A549 (cell line): ENCODE data around the gene TIMMDC1. TPM values are rescaled to one million over a fixed set of nuclear protein-coding genes. Genes with fewer than 3 reads are reported as not detected.
A peak's percentile ranks its signal among the peaks of the same experiment; 100 is the strongest.

ENCODE experiments used
- ATAC-seq, 2 experiments: fragments of 200-7000 bp in 1 of 2; fragments of >200 bp in 1 of 2; cut with Nextera tagmentation in 1 of 2; cut with Tn5 transposase in 1 of 2; 3 replicates each; pipeline versions ENCODE4 v1.8.0 to v1.9.1; 2018 to 2020; ENCODE audit warnings: mild to moderate bottlenecking in 1 of 2, moderate library complexity in 1 of 2
- CTCF ChIA-PET: fragments of 300-600 bp; sonication (Branson Sonifier 250); formaldehyde crosslinking; extraction: SDS; loops from one replicate; lab custom pipeline; 2021; ENCODE audit warnings: antibody characterized with exemption, inconsistent platforms; lab: Yijun Ruan, JAX
- POLR2A ChIA-PET: fragments of 350-600 bp; formaldehyde crosslinking; extraction: SDS; loops from one replicate; lab custom pipeline; 2021; ENCODE audit warnings: antibody characterized with exemption, inconsistent platforms; lab: Yijun Ruan, JAX
- DNase-seq, 2 experiments: peaks; one replicate each; pipeline versions ENCODE4 v3.0.0 to v3.0.0-alpha.2; 2011 to 2016; ENCODE audit warnings: low read depth in 1 of 2, low spot score in 1 of 2
- FAIRE-seq: peaks from 2 replicates; lab custom pipeline; 2011; peaks lifted over from hg19 to GRCh38; lab: Jason Lieb, UNC
- H3K27ac ChIP-seq, 2 experiments: fragments of >200 bp; sonication (Bioruptor Twin); formaldehyde crosslinking; 3 replicates each; pipeline ENCODE4 v1.5.1; 2016 to 2017
- H3K4me1 ChIP-seq: fragments of >200 bp; sonication (Bioruptor Twin); formaldehyde crosslinking; 3 replicates; pipeline ENCODE4 v1.6.1; 2016
- H3K4me2 ChIP-seq: fragments of >200 bp; sonication (Bioruptor Twin); formaldehyde crosslinking; 3 replicates; pipeline ENCODE4 v1.6.1; 2016
- H3K4me3 ChIP-seq: fragments of >200 bp; sonication (Bioruptor Twin); formaldehyde crosslinking; 3 replicates; pipeline ENCODE4 v1.5.1; 2016
- H3K9me3 ChIP-seq: fragments of >200 bp; sonication (Bioruptor Twin); formaldehyde crosslinking; 3 replicates; pipeline ENCODE4 v1.6.1; 2016
- CBX2 ChIP-seq: fragments of 200-600 bp; sonication (generic); IDR thresholded peaks from 2 replicates; pipeline ENCODE4 v1.6.1; 2016; ENCODE audit warnings: low read depth, mild to moderate bottlenecking, borderline replicate concordance
- CHD2 ChIP-seq: fragments of 150-350 bp; IDR thresholded peaks from 2 replicates; pipeline ENCODE4 v1.6.1; 2014; ENCODE audit warnings: low read length; ENCODE audit not compliant: partially characterized antibody
- CHD4 ChIP-seq: fragments of 200-600 bp; sonication (generic); IDR thresholded peaks from 2 replicates; pipeline ENCODE4 v1.6.1; 2016; ENCODE audit warnings: antibody characterized with exemption, mild to moderate bottlenecking, borderline replicate concordance
- EHMT2 ChIP-seq: fragments of 200-600 bp; sonication (generic); IDR thresholded peaks from 2 replicates; pipeline ENCODE4 v1.6.1; 2016; ENCODE audit warnings: antibody characterized with exemption, low read depth, mild to moderate bottlenecking, moderate library complexity
- ESRRA ChIP-seq: fragments of 150-350 bp; IDR thresholded peaks from 2 replicates; pipeline ENCODE4 v1.6.1; 2014; ENCODE audit warnings: mild to moderate bottlenecking, low read length, borderline replicate concordance
- FOSB ChIP-seq: fragments of 250-450 bp; sonication (Bioruptor Pico); IDR thresholded peaks from 2 replicates; pipeline ENCODE4 v1.5.0; 2020; ENCODE audit warnings: mild to moderate bottlenecking, moderate library complexity
- HEYL ChIP-seq: fragments of 250-450 bp; sonication (Bioruptor Pico); IDR thresholded peaks from 2 replicates; pipeline ENCODE4 v1.8.0; 2021; ENCODE audit warnings: mild to moderate bottlenecking, moderate library complexity
- HOXB13 ChIP-seq: fragments of 250-450 bp; sonication (Bioruptor Pico); IDR thresholded peaks from 2 replicates; pipeline ENCODE4 v1.5.0; 2020; ENCODE audit warnings: low read depth, mild to moderate bottlenecking, moderate library complexity
- HOXB5 ChIP-seq: fragments of 250-450 bp; sonication (Bioruptor Pico); IDR thresholded peaks from 2 replicates; pipeline ENCODE4 v1.5.0; 2020; ENCODE audit warnings: mild to moderate bottlenecking, moderate library complexity
- JUNB ChIP-seq: fragments of >200 bp; sonication (Bioruptor Twin); formaldehyde crosslinking; IDR thresholded peaks from 2 replicates; pipeline ENCODE4 v1.6.1; 2016
- KDM1A ChIP-seq: fragments of 200-600 bp; sonication (generic); IDR thresholded peaks from 2 replicates; pipeline ENCODE4 v1.6.1; 2016; ENCODE audit warnings: low read depth, mild to moderate bottlenecking
- KDM5A ChIP-seq: fragments of 200-600 bp; sonication (generic); IDR thresholded peaks from 2 replicates; pipeline ENCODE4 v1.6.1; 2016; ENCODE audit warnings: antibody characterized with exemption, mild to moderate bottlenecking
- NFE2L2 ChIP-seq: fragments of 150-350 bp; conservative IDR thresholded peaks from 2 replicates; pipeline ENCODE4 v1.6.1; 2014; ENCODE audit warnings: low read length
- POLR2AphosphoS2 ChIP-seq: conservative IDR thresholded peaks from 2 replicates; pipeline ENCODE4 v1.6.1; 2012; ENCODE audit warnings: low read length, improper control_type of control experiment, inconsistent platforms
- RAD21 ChIP-seq, 2 experiments: fragments of >200 bp in 1 of 2; sonication (Bioruptor Twin) in 1 of 2; formaldehyde crosslinking in 1 of 2; IDR thresholded peaks in 1 of 2; conservative IDR thresholded peaks in 1 of 2; 2 replicates in 1 of 2; 3 replicates in 1 of 2; pipeline ENCODE4 v1.6.1; 2012 to 2018; ENCODE audit warnings: inconsistent platforms in 1 of 2
- RARB ChIP-seq: fragments of 250-450 bp; sonication (Bioruptor Pico); IDR thresholded peaks from 2 replicates; pipeline ENCODE4 v1.8.0; 2021; ENCODE audit warnings: mild to moderate bottlenecking, moderate library complexity
- RCOR1 ChIP-seq: fragments of 150-350 bp; IDR thresholded peaks from 2 replicates; pipeline ENCODE4 v1.6.1; 2014; ENCODE audit warnings: antibody characterized with exemption, low read length, low read depth
- SMC3 ChIP-seq: fragments of >200 bp; sonication (Bioruptor Twin); formaldehyde crosslinking; IDR thresholded peaks from 3 replicates; pipeline ENCODE4 v1.6.1; 2018; ENCODE audit warnings: inconsistent platforms
- SREBF2 ChIP-seq: fragments of 450-650 bp; IDR thresholded peaks from 2 replicates; pipeline ENCODE4 v1.6.1; 2014; ENCODE audit warnings: mild to moderate bottlenecking, moderate library complexity
- ZNF302 ChIP-seq: fragments of 250-450 bp; sonication (Bioruptor Pico); IDR thresholded peaks from 2 replicates; pipeline ENCODE4 v1.9.0; 2021; ENCODE audit warnings: inconsistent platforms, mild to moderate bottlenecking, moderate library complexity
- WGBS: methylation state at CpG from one replicate; pipeline ENCODE4 v1.1.6; 2017; ENCODE audit errors: missing lambda C conversion rate; 5-methylcytosine and 5-hydroxymethylcytosine counted together
- polyA plus RNA-seq, 4 experiments: library from polyadenylated mRNA; depleted of rRNA in 3 of 4; stranded (reverse); fragments of >200 nt; fragmentation: RNase III in 1 of 4; extraction: RNeasy Plus Mini Kit Qiagen cat#74134 plus additional on column Dnase treatment in 1 of 4; gene quantifications; 2 replicates in 3 of 4; 3 replicates in 1 of 4; pipeline ENCODE4 v1.2.3, GENCODE V29; 2011 to 2017
- TF ChIP-seq, protein P1 (sequence below): fragments of >200 bp; sonication (Bioruptor Twin); formaldehyde crosslinking; IDR thresholded peaks from 3 replicates; pipeline ENCODE4 v1.6.1; 2016
- TF ChIP-seq, protein P2 (sequence below): fragments of >200 bp; sonication (Bioruptor Twin); formaldehyde crosslinking; IDR thresholded peaks from 2 replicates; pipeline ENCODE4 v1.6.1; 2016
- TF ChIP-seq, protein P3 (sequence below): fragments of 250-450 bp; sonication (Bioruptor Pico); IDR thresholded peaks from 2 replicates; pipeline ENCODE4 v1.5.0; 2021; ENCODE audit warnings: mild to moderate bottlenecking, moderate library complexity, borderline replicate concordance
- TF ChIP-seq, protein P4 (sequence below): fragments of 200-600 bp; sonication (generic); IDR thresholded peaks from 2 replicates; pipeline ENCODE4 v1.6.1; 2016; ENCODE audit warnings: antibody characterized with exemption, mild to moderate bottlenecking, moderate library complexity
- TF ChIP-seq, protein P5 (sequence below): IDR thresholded peaks from 2 replicates; pipeline ENCODE4 v1.6.1; 2012; ENCODE audit warnings: low read depth, borderline replicate concordance

The TIMMDC1 gene
- polyA plus RNA-seq, 2 of the 4 experiments (the other 2 are of a cell fraction): 90.1 to 135 TPM

DNA sequence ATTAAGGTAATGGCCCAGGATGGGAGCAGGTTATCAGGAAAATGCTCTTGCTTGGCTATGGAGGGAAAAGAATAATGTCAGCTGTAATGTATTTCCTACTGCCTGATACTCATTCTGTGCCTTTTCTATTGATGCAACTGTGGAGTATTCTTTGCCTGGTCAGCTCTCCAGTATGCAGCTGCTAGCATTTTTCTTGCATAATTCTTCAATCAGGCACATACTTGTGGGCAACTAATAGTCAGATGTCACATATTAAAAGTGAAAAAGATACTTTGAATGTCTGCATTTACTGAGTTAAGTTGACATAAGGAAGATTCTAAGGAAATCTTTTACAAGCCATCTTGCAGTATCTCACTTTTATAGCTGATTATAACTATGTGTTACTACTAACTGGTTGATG, 31.5 kb downstream of the TIMMDC1 start (continued):
- TF ChIP-seq, protein P1, sequence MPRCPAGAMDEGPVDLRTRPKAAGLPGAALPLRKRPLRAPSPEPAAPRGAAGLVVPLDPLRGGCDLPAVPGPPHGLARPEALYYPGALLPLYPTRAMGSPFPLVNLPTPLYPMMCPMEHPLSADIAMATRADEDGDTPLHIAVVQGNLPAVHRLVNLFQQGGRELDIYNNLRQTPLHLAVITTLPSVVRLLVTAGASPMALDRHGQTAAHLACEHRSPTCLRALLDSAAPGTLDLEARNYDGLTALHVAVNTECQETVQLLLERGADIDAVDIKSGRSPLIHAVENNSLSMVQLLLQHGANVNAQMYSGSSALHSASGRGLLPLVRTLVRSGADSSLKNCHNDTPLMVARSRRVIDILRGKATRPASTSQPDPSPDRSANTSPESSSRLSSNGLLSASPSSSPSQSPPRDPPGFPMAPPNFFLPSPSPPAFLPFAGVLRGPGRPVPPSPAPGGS: no peak
- TF ChIP-seq ESRRA (no peak), HOXB13 (CRISPR knock-in tag) (no peak), FOSB (CRISPR knock-in tag) (no peak), RCOR1 (no peak), HOXB5 (CRISPR knock-in tag) (no peak), EHMT2 (no peak), SMC3 (no peak), KDM1A (no peak)
- TF ChIP-seq, protein P2, sequence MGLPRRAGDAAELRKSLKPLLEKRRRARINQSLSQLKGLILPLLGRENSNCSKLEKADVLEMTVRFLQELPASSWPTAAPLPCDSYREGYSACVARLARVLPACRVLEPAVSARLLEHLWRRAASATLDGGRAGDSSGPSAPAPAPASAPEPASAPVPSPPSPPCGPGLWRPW: no peak

DNA sequence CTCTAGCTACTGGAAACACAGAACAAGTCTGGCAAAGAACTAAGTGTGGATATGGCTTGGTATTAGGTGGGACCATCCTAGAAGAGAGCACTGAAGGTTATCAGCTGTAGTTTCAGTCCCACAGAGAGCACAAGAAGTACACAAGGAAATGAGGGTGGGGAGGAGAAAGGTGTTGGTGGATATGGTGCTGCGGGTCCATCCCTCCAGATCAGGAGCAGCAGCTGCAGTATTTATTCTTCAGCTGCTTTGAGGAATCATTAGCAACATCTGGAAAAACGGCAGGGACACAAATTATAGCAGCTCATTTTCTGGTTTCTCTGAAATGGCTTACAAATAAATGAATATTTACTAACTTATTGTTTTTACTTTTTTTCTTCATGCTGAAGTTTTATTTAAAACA, 32.1 kb downstream of the TIMMDC1 start:
- CTCF ChIA-PET: interaction anchor here (0.6 to 1.5 kb wide), 4 partner anchors 165 to 646 kb away, joined by 3 to 5 read pairs (median 3); no protein-coding TSS in a partner anchor
- TF ChIP-seq CHD4 (no peak), HOXB13 (CRISPR knock-in tag) (no peak)

DNA sequence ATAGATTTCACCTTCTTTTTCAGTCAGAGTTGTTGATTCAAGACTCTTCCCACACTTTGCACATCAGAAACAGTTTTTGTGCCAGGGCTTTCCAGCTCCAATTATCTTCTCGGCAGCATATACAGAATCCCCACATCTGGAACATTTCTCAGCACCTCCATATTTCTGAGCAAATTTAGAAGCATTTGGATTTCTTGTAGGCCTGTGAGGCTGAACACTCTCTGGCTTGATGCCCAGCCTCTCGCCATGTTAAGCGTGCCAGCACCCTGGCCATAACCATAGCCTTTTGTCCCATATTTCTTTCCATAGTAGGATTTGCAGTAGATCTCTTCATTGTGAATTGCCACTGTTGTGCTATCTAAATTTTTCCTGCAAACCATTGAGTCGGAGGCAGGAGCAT, 32.8 kb downstream of the TIMMDC1 start:
- TF ChIP-seq POLR2AphosphoS2: no peak
- TF ChIP-seq, protein P3, sequence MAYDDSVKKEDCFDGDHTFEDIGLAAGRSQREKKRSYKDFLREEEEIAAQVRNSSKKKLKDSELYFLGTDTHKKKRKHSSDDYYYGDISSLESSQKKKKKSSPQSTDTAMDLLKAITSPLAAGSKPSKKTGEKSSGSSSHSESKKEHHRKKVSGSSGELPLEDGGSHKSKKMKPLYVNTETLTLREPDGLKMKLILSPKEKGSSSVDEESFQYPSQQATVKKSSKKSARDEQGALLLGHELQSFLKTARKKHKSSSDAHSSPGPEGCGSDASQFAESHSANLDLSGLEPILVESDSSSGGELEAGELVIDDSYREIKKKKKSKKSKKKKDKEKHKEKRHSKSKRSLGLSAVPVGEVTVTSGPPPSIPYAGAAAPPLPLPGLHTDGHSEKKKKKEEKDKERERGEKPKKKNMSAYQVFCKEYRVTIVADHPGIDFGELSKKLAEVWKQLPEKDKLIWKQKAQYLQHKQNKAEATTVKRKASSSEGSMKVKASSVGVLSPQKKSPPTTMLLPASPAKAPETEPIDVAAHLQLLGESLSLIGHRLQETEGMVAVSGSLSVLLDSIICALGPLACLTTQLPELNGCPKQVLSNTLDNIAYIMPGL (CRISPR knock-in tag): no peak
- TF ChIP-seq, protein P4, sequence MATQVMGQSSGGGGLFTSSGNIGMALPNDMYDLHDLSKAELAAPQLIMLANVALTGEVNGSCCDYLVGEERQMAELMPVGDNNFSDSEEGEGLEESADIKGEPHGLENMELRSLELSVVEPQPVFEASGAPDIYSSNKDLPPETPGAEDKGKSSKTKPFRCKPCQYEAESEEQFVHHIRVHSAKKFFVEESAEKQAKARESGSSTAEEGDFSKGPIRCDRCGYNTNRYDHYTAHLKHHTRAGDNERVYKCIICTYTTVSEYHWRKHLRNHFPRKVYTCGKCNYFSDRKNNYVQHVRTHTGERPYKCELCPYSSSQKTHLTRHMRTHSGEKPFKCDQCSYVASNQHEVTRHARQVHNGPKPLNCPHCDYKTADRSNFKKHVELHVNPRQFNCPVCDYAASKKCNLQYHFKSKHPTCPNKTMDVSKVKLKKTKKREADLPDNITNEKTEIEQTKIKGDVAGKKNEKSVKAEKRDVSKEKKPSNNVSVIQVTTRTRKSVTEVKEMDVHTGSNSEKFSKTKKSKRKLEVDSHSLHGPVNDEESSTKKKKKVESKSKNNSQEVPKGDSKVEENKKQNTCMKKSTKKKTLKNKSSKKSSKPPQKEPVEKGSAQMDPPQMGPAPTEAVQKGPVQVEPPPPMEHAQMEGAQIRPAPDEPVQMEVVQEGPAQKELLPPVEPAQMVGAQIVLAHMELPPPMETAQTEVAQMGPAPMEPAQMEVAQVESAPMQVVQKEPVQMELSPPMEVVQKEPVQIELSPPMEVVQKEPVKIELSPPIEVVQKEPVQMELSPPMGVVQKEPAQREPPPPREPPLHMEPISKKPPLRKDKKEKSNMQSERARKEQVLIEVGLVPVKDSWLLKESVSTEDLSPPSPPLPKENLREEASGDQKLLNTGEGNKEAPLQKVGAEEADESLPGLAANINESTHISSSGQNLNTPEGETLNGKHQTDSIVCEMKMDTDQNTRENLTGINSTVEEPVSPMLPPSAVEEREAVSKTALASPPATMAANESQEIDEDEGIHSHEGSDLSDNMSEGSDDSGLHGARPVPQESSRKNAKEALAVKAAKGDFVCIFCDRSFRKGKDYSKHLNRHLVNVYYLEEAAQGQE: no peak
- no peak for TF ChIP-seq SREBF2
- no peak for TF ChIP-seq HEYL (CRISPR knock-in tag)
- TF ChIP-seq NFE2L2: no peak
- no peak for TF ChIP-seq KDM5A
- no peak for TF ChIP-seq CBX2
- TF ChIP-seq CHD2: no peak
- no peak for TF ChIP-seq ZNF302 (CRISPR knock-in tag)
- TF ChIP-seq JUNB: no peak
- TF ChIP-seq, protein P5, sequence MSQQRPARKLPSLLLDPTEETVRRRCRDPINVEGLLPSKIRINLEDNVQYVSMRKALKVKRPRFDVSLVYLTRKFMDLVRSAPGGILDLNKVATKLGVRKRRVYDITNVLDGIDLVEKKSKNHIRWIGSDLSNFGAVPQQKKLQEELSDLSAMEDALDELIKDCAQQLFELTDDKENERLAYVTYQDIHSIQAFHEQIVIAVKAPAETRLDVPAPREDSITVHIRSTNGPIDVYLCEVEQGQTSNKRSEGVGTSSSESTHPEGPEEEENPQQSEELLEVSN: no peak
- TF ChIP-seq RARB (CRISPR knock-in tag): no peak
- no peak for TF ChIP-seq RAD21 (conservative IDR thresholded peaks at IDR 0.05 in 1 of 2, IDR thresholded peaks at IDR 0.05 in 1 of 2)
- TF ChIP-seq HOXB13 (CRISPR knock-in tag): no peak
- no peak overlapping the region for H3K4me3 ChIP-seq
- CTCF ChIA-PET: interaction anchor here (1.5 kb wide), 1 partner anchor 256 kb away, joined by 5 read pairs; no protein-coding TSS in a partner anchor
- no peaks in the 10 kb centered on the region for H3K4me1 ChIP-seq
- ATAC-seq: no peak
- no peaks in the 10 kb centered on the region for H3K9me3 ChIP-seq
- no peak overlapping the region for H3K4me2 ChIP-seq
- POLR2A ChIA-PET: no interaction called here
- 94% methylated on average over 4 of the region's 4 CpGs for WGBS
- no peak overlapping the region for H3K27ac ChIP-seq
- DNase-seq: no peak
- no peak for FAIRE-seq

More for the DNA sequence above, 32.1 kb downstream of the TIMMDC1 start:
- POLR2A ChIA-PET: no interaction called here
- WGBS: 67% methylated on average over 2 of the region's 2 CpGs
- Histone ChIP-seq H3K27ac (no peak overlapping the region), H3K4me3 (no peak overlapping the region), H3K4me1 (no peaks in the 10 kb centered on the region), H3K9me3 (no peaks in the 10 kb centered on the region), H3K4me2 (no peak overlapping the region)
- DNase-seq (no peak), ATAC-seq (no peak), FAIRE-seq (peak; percentile 28)
